ENCODE results near the gene MAT1A. TPM values are rescaled to one million over a fixed set of nuclear protein-coding genes. Genes with fewer than 3 reads are reported as not detected.
"Not testable (repeated sequence)": the region's sequence is repeated elsewhere in the genome, so short reads cannot be mapped to it uniquely, and the experiment has no call there.

MAT1A gene
- total RNA-seq, 1 donor from 2014 or later, result 0.69 TPM

DNA sequence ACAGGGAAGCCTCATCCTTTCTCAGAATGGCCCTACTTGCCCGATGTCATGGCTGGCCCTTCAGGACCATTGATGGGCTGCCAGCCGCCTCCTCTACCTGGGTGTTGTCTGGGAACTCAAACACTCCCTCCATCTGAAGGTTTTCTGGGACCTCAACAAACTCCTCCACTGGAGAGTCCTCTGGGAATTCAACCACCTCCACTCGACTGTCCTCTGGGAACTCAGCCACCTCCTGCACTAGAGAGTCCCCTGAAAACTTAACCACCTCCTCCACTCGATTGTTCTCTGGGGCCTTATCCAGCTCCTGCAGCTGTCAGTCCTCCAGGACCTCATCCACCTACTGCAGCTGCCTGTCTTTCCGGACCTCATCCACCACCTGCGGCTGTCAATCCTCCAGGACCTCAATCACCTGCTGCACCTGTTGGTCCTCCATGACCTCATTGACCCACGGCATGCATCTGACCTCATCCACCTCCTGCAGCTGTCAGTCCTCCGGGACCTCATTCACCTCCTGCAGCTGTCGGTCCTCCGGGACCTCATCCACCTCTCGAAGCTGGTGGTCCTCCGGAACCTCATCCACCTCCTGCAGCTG lies 37.1 kb downstream of the MAT1A start:
- peak; percentile 4 for ATAC-seq
- Histone ChIP-seq H3K27me3 (no peaks in the 10 kb centered on the region), H3K27ac (no peak overlapping the region), H3K9me3 (no peaks in the 10 kb centered on the region), H3K4me1 (peaks cover 6% of the 10 kb centered on the region), H3K36me3 (no peaks in the 10 kb centered on the region), H3K4me3 (no peak overlapping the region)
- TF ChIP-seq, protein P1, sequence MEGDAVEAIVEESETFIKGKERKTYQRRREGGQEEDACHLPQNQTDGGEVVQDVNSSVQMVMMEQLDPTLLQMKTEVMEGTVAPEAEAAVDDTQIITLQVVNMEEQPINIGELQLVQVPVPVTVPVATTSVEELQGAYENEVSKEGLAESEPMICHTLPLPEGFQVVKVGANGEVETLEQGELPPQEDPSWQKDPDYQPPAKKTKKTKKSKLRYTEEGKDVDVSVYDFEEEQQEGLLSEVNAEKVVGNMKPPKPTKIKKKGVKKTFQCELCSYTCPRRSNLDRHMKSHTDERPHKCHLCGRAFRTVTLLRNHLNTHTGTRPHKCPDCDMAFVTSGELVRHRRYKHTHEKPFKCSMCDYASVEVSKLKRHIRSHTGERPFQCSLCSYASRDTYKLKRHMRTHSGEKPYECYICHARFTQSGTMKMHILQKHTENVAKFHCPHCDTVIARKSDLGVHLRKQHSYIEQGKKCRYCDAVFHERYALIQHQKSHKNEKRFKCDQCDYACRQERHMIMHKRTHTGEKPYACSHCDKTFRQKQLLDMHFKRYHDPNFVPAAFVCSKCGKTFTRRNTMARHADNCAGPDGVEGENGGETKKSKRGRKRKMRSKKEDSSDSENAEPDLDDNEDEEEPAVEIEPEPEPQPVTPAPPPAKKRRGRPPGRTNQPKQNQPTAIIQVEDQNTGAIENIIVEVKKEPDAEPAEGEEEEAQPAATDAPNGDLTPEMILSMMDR (IDR thresholded peaks at IDR 0.05), result no peak
- intact Hi-C loops (cut with DNase I), result no loop called here
- DNase-seq, result no peak

DNA sequence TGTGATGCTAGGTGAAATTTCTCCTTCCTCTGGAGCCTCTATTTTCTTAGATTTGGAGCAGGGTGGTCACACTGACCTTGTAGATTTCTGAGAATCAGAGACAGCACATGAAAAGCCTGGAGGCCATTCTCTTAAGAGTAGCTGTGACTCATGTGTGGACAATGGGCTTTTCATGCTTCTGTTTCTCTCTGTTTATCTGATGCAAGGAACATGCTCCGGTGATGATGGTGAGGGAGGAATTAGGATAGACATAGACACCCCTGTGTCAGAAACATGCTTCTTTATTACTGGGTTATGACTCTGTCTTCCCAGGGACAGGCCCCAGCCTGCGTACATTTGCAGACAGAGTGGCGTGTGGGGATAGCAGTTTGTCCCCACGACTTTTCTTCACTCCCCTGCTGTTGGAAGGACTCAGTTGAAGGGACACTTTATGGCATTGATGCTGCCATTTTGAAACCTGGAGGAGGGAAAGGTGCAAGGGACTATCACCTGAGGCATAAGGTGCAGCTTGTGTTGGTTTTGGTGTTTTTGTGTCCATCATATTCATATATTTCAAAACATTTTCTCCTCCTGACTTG lies 37.7 kb downstream of the MAT1A start:
- ATAC-seq; H3K27me3 ChIP-seq; H3K27ac ChIP-seq; H3K9me3 ChIP-seq; H3K4me1 ChIP-seq; H3K36me3 ChIP-seq; intact Hi-C loops (cut with DNase I); H3K4me3 ChIP-seq; DNase-seq: not testable (repeated sequence)

DNA sequence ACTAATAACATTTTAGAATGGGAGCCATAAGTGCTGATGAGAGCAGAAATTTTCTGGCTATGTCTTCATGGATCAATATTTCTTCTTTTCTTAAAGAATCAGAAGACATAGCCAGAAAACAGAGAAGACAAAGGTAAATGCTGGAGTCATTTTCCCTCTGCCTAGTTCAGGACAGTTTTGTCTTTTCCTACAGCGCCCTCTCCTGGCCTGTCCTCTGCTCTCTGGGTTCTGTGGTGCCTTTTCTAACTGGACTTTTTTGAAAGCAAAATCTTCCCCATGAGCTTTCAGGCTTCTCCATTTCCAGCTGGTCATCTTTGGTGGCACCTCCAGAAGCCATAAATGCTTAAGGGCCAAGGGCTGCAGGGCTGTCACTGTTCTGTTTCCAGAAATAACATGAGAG lies 39.1 kb downstream of the MAT1A start:
- ATAC-seq, result peak; percentile 64

DNA sequence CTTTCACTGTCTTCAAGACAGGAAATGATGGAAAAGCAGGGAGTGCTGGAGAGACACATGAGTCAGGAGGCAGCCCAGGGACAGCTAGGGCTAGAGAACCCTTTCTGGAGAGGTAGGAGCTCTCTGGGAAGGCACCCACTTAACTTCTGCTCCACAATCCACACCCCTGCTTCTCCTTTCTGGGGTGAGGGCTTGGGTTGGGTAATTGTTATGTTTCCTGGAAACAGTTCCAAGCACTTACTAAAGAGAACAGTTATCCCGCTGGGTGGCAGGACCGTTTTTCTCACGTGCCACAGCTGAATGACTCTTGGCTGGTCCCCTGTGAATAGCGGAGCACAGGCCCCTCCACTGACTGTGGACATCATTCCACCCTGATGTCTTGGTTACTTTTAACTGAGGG lies 39.6 kb downstream of the MAT1A start:
- H3K27ac ChIP-seq; H3K9me3 ChIP-seq; H3K4me1 ChIP-seq; DNase-seq; H3K4me3 ChIP-seq; H3K36me3 ChIP-seq; intact Hi-C loops (cut with DNase I); H3K27me3 ChIP-seq: not testable (repeated sequence)
- peak; percentile 61 for ATAC-seq

More for the DNA sequence above, 39.1 kb downstream of the MAT1A start:
- H3K27me3 ChIP-seq; intact Hi-C loops (cut with DNase I); H3K4me3 ChIP-seq; DNase-seq; H3K36me3 ChIP-seq; H3K27ac ChIP-seq; H3K4me1 ChIP-seq; H3K9me3 ChIP-seq: not testable (repeated sequence)

DNA sequence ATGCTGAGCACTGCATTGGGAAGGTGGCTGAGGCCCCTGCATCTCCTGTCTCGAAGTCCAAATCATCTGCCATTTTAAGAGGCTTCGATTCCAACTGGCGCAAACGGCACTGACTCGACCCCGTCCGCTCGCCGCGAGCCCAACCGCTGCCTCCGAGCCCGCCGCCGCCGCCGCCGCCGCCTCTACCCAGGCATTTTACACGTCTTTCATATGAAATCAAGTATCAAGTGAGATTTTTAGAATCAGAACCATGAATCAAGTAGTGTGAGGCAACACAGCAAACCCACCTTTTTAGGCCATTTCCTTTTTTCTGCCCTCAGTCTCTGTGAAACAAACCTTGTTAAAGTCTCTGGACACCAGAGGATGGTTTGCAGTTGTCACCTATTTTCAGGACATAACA lies 41.8 kb downstream of the MAT1A start:
- H3K9me3 ChIP-seq; H3K4me1 ChIP-seq; DNase-seq; intact Hi-C loops (cut with DNase I); H3K27me3 ChIP-seq; ATAC-seq; H3K4me3 ChIP-seq; H3K27ac ChIP-seq; H3K36me3 ChIP-seq: not testable (repeated sequence)

DNA sequence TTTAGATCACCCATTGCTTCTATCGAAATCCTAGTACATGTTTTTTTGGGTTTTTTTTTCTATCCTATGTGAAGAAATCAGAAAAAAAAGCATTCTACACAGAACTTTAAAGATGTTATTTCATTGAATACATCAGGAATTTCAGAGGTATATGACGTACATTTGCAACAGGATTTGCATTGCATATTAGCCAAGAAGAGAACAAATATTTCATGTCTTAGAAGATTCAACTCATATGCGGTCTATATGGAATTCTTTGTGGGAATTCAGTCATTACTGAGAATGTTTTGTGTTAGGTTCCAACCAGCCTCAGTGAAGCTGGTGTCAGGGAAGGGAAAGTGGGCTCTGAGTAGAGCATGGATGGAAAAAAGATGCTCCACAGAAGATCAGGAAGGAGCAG lies 45.1 kb downstream of the MAT1A start:
- ATAC-seq; H3K27me3 ChIP-seq; H3K4me1 ChIP-seq; H3K4me3 ChIP-seq; H3K36me3 ChIP-seq; intact Hi-C loops (cut with DNase I); DNase-seq; H3K9me3 ChIP-seq; H3K27ac ChIP-seq: not testable (repeated sequence)

DNA sequence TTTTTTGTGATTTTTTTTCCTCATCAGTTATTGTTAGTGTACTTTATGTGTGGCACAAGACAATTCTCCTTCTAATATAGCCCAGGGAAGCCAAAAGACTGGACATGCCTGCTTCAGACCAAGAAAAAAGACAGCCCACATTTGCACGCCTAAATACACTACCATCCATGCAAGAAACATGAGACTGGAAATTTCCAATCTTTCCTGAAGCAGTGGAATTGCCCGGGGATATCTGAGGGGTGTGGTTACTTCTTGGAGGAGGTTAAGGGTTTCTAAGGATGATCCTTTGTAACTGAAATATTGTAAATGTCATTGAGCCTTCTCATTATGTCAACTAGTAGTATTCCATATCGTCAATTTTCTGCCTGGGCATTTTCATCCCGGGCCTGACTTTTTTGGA lies 47.1 kb downstream of the MAT1A start:
- DNase-seq; H3K4me1 ChIP-seq; H3K27me3 ChIP-seq; H3K4me3 ChIP-seq; intact Hi-C loops (cut with DNase I); H3K9me3 ChIP-seq; H3K36me3 ChIP-seq; ATAC-seq; H3K27ac ChIP-seq: not testable (repeated sequence)

DNA sequence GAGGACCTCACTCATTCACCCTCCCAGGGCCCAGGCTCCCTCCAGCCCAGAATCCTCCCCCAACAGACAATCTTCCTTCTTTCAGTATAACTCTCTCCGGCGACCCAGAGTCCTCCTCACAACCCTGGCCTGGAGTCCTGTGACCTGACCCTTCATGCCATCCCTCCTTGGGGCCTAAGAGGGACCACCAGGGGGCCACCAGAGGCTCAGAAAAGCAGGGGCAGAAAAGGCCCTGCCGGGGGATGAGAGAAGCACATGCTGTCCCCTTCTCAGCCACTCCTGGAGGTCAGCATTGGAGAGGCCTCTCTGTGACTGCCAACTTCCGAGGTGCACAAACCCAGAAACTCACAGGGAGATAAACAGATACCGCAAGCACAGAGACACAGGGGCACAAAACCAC lies 53.0 kb downstream of the MAT1A start:
- not testable (repeated sequence) for ATAC-seq

DNA sequence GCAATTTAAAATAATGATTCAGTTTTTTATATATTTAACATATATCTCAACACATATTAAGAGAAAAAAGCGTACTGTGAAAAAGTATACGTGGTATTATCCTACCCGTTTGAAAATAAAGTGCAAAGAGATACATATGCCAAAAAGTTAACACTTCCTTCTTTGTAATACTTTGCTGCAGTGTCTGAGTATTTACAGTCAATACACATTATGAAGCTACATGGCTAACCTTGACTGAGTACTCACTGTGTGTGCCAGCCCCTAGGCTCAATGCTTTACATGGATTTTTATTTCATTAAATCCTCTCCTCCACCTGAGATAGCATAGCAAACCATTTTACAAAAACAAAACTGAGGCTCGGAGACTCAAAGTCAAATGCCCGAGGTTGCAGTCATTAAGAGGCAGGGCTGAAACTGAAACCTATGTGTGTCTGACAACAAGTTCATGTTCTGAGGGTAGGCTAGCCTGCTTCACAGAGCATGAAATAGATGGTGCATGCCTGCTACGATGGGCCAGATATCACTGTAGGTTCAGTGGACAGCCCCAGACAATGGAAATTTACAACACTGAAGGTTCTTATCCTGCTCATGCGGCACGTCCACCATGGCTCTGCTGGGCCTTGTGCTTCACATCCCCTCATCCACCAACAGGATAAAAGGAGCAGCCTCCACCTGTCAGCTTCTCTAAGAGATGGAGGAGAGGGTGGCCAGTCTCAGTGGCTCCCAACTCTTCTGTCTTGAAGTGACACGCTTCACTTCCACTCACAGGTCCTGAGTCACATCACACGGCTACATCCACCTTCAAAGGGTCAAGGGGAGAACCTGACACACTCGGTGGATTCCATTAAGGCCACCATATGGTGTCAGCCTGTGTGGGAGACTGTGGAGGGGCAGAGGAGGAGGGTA lies 54.9 kb downstream of the MAT1A start:
- DNase-seq; H3K27ac ChIP-seq; H3K27me3 ChIP-seq; H3K4me3 ChIP-seq; H3K36me3 ChIP-seq; intact Hi-C loops (cut with DNase I); H3K9me3 ChIP-seq; ATAC-seq; H3K4me1 ChIP-seq: not testable (repeated sequence)

More for the DNA sequence above, 53.0 kb downstream of the MAT1A start:
- H3K27ac ChIP-seq; H3K4me3 ChIP-seq; H3K9me3 ChIP-seq; H3K4me1 ChIP-seq; intact Hi-C loops (cut with DNase I); H3K27me3 ChIP-seq; H3K36me3 ChIP-seq; DNase-seq: not testable (repeated sequence)

DNA sequence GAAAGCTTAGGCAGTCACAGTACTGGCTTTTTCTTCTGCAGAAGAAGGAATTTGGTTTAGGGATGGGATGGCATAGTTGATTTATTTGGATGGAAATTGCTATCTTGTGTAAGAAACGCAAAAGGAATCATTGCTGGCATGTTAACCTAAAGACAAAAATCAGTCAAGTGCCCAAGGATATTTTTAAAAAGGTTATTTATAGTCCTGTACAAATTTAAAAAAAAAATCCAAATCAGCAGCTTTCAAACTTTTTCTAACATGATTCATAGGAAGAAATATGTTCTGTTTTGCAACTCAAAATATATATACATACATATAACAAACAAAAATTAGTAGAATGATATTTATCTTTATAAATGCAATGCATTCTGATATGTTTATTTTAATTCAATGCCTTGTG lies 55.6 kb downstream of the MAT1A start:
- H3K4me1 ChIP-seq; H3K4me3 ChIP-seq; ATAC-seq; H3K9me3 ChIP-seq; DNase-seq; H3K27me3 ChIP-seq; H3K27ac ChIP-seq; H3K36me3 ChIP-seq; intact Hi-C loops (cut with DNase I): not testable (repeated sequence)

DNA sequence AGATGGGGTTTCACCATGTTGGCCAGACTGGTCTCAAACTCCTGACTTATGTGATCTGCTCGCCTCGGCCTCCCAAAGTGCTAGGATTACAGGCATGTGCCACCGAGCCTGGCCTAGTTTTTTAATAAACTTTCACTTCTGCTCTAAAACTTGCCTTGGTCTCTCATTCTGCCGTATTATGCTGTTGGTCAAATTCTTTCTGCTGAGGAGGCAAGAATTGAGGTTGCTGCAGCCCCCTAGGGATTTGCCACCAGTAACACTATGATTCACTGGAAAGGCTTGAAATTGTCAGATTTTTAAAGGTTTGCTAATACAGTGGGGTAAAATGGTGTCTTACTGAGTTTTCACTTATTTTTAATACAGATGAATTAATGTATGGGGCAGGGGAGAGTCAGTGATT lies 62.7 kb downstream of the MAT1A start:
- H3K27ac ChIP-seq; DNase-seq; H3K27me3 ChIP-seq; H3K9me3 ChIP-seq; H3K36me3 ChIP-seq; ATAC-seq; intact Hi-C loops (cut with DNase I); H3K4me1 ChIP-seq; H3K4me3 ChIP-seq: not testable (repeated sequence)

DNA sequence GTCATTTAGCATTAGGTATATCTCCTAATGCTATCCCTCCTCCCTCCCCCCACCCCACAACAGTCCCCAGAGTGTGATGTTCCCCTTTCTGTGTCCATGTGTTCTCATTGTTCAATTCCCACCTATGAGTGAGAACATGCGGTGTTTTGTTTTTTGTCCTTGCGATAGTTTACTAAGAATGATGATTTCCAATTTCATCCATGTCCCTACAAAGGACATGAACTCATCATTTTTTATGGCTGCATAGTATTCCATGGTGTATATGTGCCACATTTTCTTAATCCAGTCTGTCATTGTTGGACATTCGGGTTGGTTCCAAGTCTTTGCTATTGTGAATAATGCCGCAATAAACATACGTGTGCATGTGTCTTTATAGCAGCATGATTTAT lies 66.4 kb downstream of the MAT1A start:
- H3K4me3 ChIP-seq; intact Hi-C loops (cut with DNase I); DNase-seq; H3K27ac ChIP-seq; H3K36me3 ChIP-seq; ATAC-seq; H3K9me3 ChIP-seq; H3K4me1 ChIP-seq; H3K27me3 ChIP-seq: not testable (repeated sequence)
